ENCODE data around the gene TEAD1. TPM values are rescaled to one million over a fixed set of nuclear protein-coding genes. Genes with fewer than 3 reads are reported as not detected.

TEAD1 gene
- total RNA-seq, 2 experiments from 2014 or later: 5.6 to 10.8 TPM

DNA sequence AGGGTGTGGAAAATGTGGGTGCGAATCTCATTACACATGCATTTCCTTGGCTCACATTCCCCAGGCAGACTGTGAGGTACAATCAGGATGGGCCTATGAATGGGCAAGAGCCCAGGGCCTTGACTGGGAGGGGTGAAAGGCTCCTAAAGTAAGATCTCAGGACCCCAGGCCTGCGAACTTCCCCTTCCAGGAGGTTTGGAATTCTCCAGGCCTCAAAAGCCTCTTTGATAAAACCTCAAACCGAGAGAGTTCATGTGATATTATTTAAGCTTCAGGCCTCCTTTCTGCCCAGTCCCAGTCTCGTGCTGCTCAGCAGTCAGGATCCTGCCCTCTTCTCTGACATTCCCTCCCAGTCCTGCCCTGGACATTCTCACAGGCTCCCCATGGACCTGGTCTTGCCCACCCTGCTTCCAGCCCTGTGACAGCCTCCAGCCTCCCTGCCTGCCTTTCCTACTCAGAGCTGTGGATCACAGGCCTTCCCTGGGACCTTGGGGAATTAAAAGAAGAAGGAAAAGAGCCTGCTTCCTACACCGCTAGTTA is 37.3 kb upstream of the TEAD1 start:
- intact Hi-C loops (cut with micrococcal nuclease; ENCODE audit: unreplicated experiment): no loop called here
- no peak for DNase-seq (ENCODE audit: low spot score)
- H3K9me2 ChIP-seq (ENCODE audit: insufficient read depth, low read length): no peaks in the 10 kb centered on the region
- no peaks in the 10 kb centered on the region for H4K20me1 ChIP-seq (ENCODE audit: insufficient read depth, low read length)
- no peaks in the 10 kb centered on the region for H3K9me3 ChIP-seq (ENCODE audit: low read length)
- no peak overlapping the region for H3K4me3 ChIP-seq (ENCODE audit: low read depth, low read length, poor library complexity, severe bottlenecking)
- no peak overlapping the region for H2AFZ ChIP-seq (ENCODE audit: low read length)
- TF ChIP-seq EZH2phosphoT487 (IDR thresholded peaks at IDR 0.05; ENCODE audit: borderline replicate concordance, low read depth, low read length): no peak
- ChIA-PET CTCF (ENCODE audit: unreplicated experiment) (no interaction called here), POLR2A (no interaction called here)
- no peak overlapping the region for H3K4me2 ChIP-seq (ENCODE audit: low read length)
- no peaks in the 10 kb centered on the region for H3K4me1 ChIP-seq (ENCODE audit: insufficient read depth, low read length, poor library complexity, severe bottlenecking)
- no peaks in the 10 kb centered on the region for H3K36me3 ChIP-seq (ENCODE audit: insufficient read depth, low read length)
- no TSS peak for BruUV-seq (replicated peaks)
- H3K79me2 ChIP-seq (ENCODE audit: insufficient read depth, low read depth, low read length): no peaks in the 10 kb centered on the region
- no peak overlapping the region for H3K27ac ChIP-seq (ENCODE audit: low read depth, low read length, poor library complexity, severe bottlenecking)

DNA sequence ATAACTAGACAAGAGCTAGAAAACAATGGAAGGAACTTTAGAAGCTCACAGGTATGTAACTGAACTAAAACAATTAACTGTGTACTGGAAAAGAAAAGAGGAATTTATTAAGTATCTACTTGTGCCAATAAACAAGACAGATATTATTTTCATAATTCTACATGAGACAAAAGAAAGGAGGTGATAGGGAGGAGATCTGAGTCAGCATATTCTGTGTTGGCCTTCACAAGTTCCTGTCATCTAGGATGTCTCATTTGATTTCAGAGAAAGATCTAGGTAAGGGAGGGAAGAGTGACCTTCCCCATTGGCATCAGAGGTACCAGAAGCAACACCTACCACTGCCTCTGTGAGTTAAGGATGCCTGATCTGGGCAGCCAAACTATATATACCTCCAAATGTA is 34.8 kb upstream of the TEAD1 start:
- DNase-seq (ENCODE audit: low spot score): no peak
- no peaks in the 10 kb centered on the region for H3K36me3 ChIP-seq (ENCODE audit: insufficient read depth, low read length)
- H3K9me3 ChIP-seq (ENCODE audit: low read length): no peaks in the 10 kb centered on the region
- no TSS peak for BruUV-seq (replicated peaks)
- H3K4me1 ChIP-seq (ENCODE audit: insufficient read depth, low read length, poor library complexity, severe bottlenecking): no peaks in the 10 kb centered on the region
- TF ChIP-seq EZH2phosphoT487 (IDR thresholded peaks at IDR 0.05; ENCODE audit: borderline replicate concordance, low read depth, low read length): no peak
- TF ChIP-seq, protein P1, sequence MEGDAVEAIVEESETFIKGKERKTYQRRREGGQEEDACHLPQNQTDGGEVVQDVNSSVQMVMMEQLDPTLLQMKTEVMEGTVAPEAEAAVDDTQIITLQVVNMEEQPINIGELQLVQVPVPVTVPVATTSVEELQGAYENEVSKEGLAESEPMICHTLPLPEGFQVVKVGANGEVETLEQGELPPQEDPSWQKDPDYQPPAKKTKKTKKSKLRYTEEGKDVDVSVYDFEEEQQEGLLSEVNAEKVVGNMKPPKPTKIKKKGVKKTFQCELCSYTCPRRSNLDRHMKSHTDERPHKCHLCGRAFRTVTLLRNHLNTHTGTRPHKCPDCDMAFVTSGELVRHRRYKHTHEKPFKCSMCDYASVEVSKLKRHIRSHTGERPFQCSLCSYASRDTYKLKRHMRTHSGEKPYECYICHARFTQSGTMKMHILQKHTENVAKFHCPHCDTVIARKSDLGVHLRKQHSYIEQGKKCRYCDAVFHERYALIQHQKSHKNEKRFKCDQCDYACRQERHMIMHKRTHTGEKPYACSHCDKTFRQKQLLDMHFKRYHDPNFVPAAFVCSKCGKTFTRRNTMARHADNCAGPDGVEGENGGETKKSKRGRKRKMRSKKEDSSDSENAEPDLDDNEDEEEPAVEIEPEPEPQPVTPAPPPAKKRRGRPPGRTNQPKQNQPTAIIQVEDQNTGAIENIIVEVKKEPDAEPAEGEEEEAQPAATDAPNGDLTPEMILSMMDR (conservative IDR thresholded peaks at IDR 0.05; ENCODE audit: low read length): no peak
- H3K9me2 ChIP-seq (ENCODE audit: insufficient read depth, low read length): no peaks in the 10 kb centered on the region
- intact Hi-C loops (cut with micrococcal nuclease; ENCODE audit: unreplicated experiment): no loop called here
- no peak overlapping the region for H3K27ac ChIP-seq (ENCODE audit: low read depth, low read length, poor library complexity, severe bottlenecking)
- H2AFZ ChIP-seq (ENCODE audit: low read length): no peak overlapping the region
- no peaks in the 10 kb centered on the region for H4K20me1 ChIP-seq (ENCODE audit: insufficient read depth, low read length)
- no peaks in the 10 kb centered on the region for H3K79me2 ChIP-seq (ENCODE audit: insufficient read depth, low read depth, low read length)
- no peak overlapping the region for H3K4me2 ChIP-seq (ENCODE audit: low read length)
- CTCF ChIA-PET (ENCODE audit: unreplicated experiment): no interaction called here
- no peak overlapping the region for H3K4me3 ChIP-seq (ENCODE audit: low read depth, low read length, poor library complexity, severe bottlenecking)
- POLR2A ChIA-PET: interaction anchor here (0.5 kb wide), 1 partner anchor 634 kb away, joined by 4 read pairs; no protein-coding TSS in a partner anchor

DNA sequence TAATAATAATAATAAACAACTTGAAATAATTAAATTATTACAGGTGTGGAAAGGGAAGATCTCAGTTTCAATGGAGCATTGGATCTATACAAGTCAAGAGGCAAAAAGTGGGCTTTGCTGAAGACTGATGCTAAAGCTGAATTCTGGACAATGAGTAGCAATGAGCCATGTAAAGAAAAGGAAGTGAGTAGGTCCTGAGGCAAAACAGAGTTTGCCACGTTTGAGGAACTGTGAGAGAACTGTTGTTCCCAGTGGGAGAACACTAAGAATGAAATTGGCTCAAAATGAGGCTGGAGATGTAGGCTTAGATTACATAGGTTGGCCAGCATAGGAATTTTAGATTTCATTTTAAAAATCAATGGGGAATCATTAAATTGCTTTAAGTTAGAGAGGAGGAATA is 33.9 kb upstream of the TEAD1 start:
- ChIA-PET POLR2A (no interaction called here), CTCF (ENCODE audit: unreplicated experiment) (no interaction called here)
- no peak overlapping the region for H3K4me2 ChIP-seq (ENCODE audit: low read length)
- H3K9me2 ChIP-seq (ENCODE audit: insufficient read depth, low read length): no peaks in the 10 kb centered on the region
- no TSS peak for BruUV-seq (replicated peaks)
- no peaks in the 10 kb centered on the region for H4K20me1 ChIP-seq (ENCODE audit: insufficient read depth, low read length)
- H3K9me3 ChIP-seq (ENCODE audit: low read length): no peaks in the 10 kb centered on the region
- TF ChIP-seq EZH2phosphoT487 (IDR thresholded peaks at IDR 0.05; ENCODE audit: borderline replicate concordance, low read depth, low read length): no peak
- TF ChIP-seq, protein P1 (conservative IDR thresholded peaks at IDR 0.05; ENCODE audit: low read length): no peak
- no peak overlapping the region for H2AFZ ChIP-seq (ENCODE audit: low read length)
- no peaks in the 10 kb centered on the region for H3K79me2 ChIP-seq (ENCODE audit: insufficient read depth, low read depth, low read length)
- H3K36me3 ChIP-seq (ENCODE audit: insufficient read depth, low read length): no peaks in the 10 kb centered on the region
- no peaks in the 10 kb centered on the region for H3K4me1 ChIP-seq (ENCODE audit: insufficient read depth, low read length, poor library complexity, severe bottlenecking)
- intact Hi-C loops (cut with micrococcal nuclease; ENCODE audit: unreplicated experiment): no loop called here
- H3K27ac ChIP-seq (ENCODE audit: low read depth, low read length, poor library complexity, severe bottlenecking): no peak overlapping the region
- DNase-seq (ENCODE audit: low spot score): no peak
- no peak overlapping the region for H3K4me3 ChIP-seq (ENCODE audit: low read depth, low read length, poor library complexity, severe bottlenecking)
